H1 (cell line): ENCODE results near the gene HNRNPA3. TPM values are rescaled to one million over a fixed set of nuclear protein-coding genes. Genes with fewer than 3 reads are reported as not detected.

Source experiments
- CTCF ChIA-PET: fragments of 300-600 bp; sonication (Branson Sonifier 250); formaldehyde crosslinking; loops from one replicate; lab custom pipeline; 2021; ENCODE audit not compliant: partially characterized antibody; lab: Charles Lee
- POLR2A ChIA-PET: fragments of 300-600 bp; sonication (Branson Sonifier 250); formaldehyde crosslinking; loops from one replicate; lab custom pipeline; 2021; ENCODE audit warnings: inconsistent platforms; ENCODE audit not compliant: partially characterized antibody; lab: Charles Lee
- DNase-seq, 2 experiments: peaks; one replicate each; pipeline versions ENCODE4 v3.0.0 to v3.0.0-alpha.2; 2010 to 2022; ENCODE audit warnings: low spot score in 2 of 2, low read depth in 1 of 2, mixed read lengths in 1 of 2
- FAIRE-seq: peaks from 2 replicates; lab custom pipeline; 2011; peaks lifted over from hg19 to GRCh38; lab: Jason Lieb, UNC
- H2AFZ ChIP-seq: 2 replicates; pipeline ENCODE4 v1.8.1; 2012; ENCODE audit warnings: low read length, inconsistent platforms
- H2AK5ac ChIP-seq: 2 replicates; pipeline ENCODE4 v1.6.1; 2013; ENCODE audit warnings: low read depth, low read length
- H2BK120ac ChIP-seq: replicated peaks from 2 replicates; pipeline ENCODE3; 2013; ENCODE audit warnings: low read depth, low read length, inconsistent platforms
- H2BK12ac ChIP-seq: 2 replicates; pipeline ENCODE4 v1.6.1; 2013; ENCODE audit warnings: low read depth, low read length
- H2BK15ac ChIP-seq: 2 replicates; pipeline ENCODE4 v1.6.1; 2013; ENCODE audit warnings: low read length
- H2BK20ac ChIP-seq: 2 replicates; pipeline ENCODE4 v1.6.1; 2013; ENCODE audit warnings: low read length
- H2BK5ac ChIP-seq: 2 replicates; pipeline ENCODE4 v1.6.1; 2013; ENCODE audit warnings: low read depth, low read length
- H3K14ac ChIP-seq: 2 replicates; pipeline ENCODE4 v1.6.1; 2013; ENCODE audit warnings: inconsistent platforms; ENCODE audit not compliant: insufficient read length
- H3K18ac ChIP-seq: 2 replicates; pipeline ENCODE4 v1.6.1; 2013; ENCODE audit warnings: low read length; ENCODE audit errors: extremely low read depth
- H3K23ac ChIP-seq: 2 replicates; pipeline ENCODE4 v1.6.1; 2013; ENCODE audit warnings: inconsistent platforms; ENCODE audit not compliant: insufficient read length
- H3K23me2 ChIP-seq: 2 replicates; pipeline ENCODE4 v1.6.1; 2013; ENCODE audit warnings: low read depth, low read length
- H3K27ac ChIP-seq: 2 replicates; pipeline ENCODE4 v1.6.1; 2011; ENCODE audit warnings: low read depth, low read length, inconsistent platforms
- H3K27me3 ChIP-seq, 4 experiments: replicated peaks in 1 of 4; 1 replicate in 1 of 4; 2 replicates in 3 of 4; pipeline versions ENCODE4 v1.6.1 to v1.8.1; 2011 to 2013; ENCODE audit warnings: low read length in 3 of 4, mild to moderate bottlenecking in 3 of 4, inconsistent platforms in 2 of 4, mixed read lengths in 2 of 4, moderate library complexity in 1 of 4; ENCODE audit not compliant: control insufficient read depth in 3 of 4, insufficient read depth in 3 of 4; ENCODE audit errors: extremely low read depth in 1 of 4
- H3K36me3 ChIP-seq, 4 experiments: 2 replicates each; pipeline versions ENCODE4 v1.6.1 to v1.8.1; 2011 to 2013; ENCODE audit warnings: mild to moderate bottlenecking in 4 of 4, low read length in 3 of 4, moderate library complexity in 2 of 4, control low read depth in 1 of 4, inconsistent platforms in 1 of 4; ENCODE audit not compliant: insufficient read depth in 4 of 4, control insufficient read depth in 2 of 4
- H3K4ac ChIP-seq: replicated peaks from 2 replicates; pipeline ENCODE3; 2013; ENCODE audit warnings: low read length, low read depth, mixed read lengths, inconsistent platforms; ENCODE audit not compliant: insufficient read length
- H3K4me1 ChIP-seq, 4 experiments: replicated peaks in 1 of 4; 1 replicate in 1 of 4; 2 replicates in 3 of 4; pipeline versions ENCODE4 v1.6.1 to v1.8.1; 2011 to 2013; ENCODE audit warnings: low read length in 3 of 4, inconsistent platforms in 2 of 4, mixed read lengths in 1 of 4; ENCODE audit not compliant: insufficient read depth in 4 of 4, control insufficient read depth in 3 of 4
- H3K4me2 ChIP-seq, 2 experiments: 2 replicates each; pipeline versions ENCODE4 v1.6.1 to v1.8.1; 2011 to 2013; ENCODE audit warnings: low read depth in 2 of 2, low read length in 2 of 2, control low read depth in 1 of 2, inconsistent platforms in 1 of 2, mild to moderate bottlenecking in 1 of 2; ENCODE audit not compliant: insufficient read depth in 1 of 2
- H3K4me3 ChIP-seq, 4 experiments: fragments of 200-600, 300-600 bp in 1 of 4; sonication (generic), shearing (Covaris generic), sonication (Bioruptor Twin) in 1 of 4; 2 replicates each; pipeline versions ENCODE4 v1.5.1 to v1.8.1; 2011 to 2016; ENCODE audit warnings: low read length in 4 of 4, low read depth in 3 of 4, control low read depth in 2 of 4, inconsistent platforms in 2 of 4, mild to moderate bottlenecking in 2 of 4, mixed read lengths in 1 of 4, moderate library complexity in 1 of 4; ENCODE audit not compliant: insufficient read depth in 2 of 4; ENCODE audit errors: extremely low read depth in 1 of 4
- H3K56ac ChIP-seq: replicated peaks from 2 replicates; pipeline ENCODE3; 2013; ENCODE audit warnings: low read depth, mild to moderate bottlenecking, mixed read lengths, low read length, inconsistent platforms; ENCODE audit not compliant: insufficient read length
- H3K79me1 ChIP-seq: 2 replicates; pipeline ENCODE4 v1.6.1; 2013; ENCODE audit warnings: low read depth, low read length, control low read depth
- H3K79me2 ChIP-seq, 2 experiments: 2 replicates each; pipeline versions ENCODE4 v1.6.1 to v1.8.1; 2012 to 2013; ENCODE audit warnings: low read length in 2 of 2, mild to moderate bottlenecking in 2 of 2, inconsistent platforms in 1 of 2; ENCODE audit not compliant: insufficient read depth in 2 of 2, control insufficient read depth in 1 of 2
- H3K9ac ChIP-seq, 4 experiments: replicated peaks in 1 of 4; 1 replicate in 1 of 4; 2 replicates in 3 of 4; pipeline versions ENCODE4 v1.6.1 to v1.8.1; 2011 to 2013; ENCODE audit warnings: low read depth in 3 of 4, low read length in 3 of 4, control low read depth in 2 of 4, mild to moderate bottlenecking in 2 of 4, moderate library complexity in 2 of 4, inconsistent platforms in 1 of 4; ENCODE audit errors: extremely low read depth in 1 of 4
- H3K9me3 ChIP-seq, 2 experiments: 2 replicates each; pipeline versions ENCODE4 v1.6.1 to v1.8.1; 2012 to 2013; ENCODE audit warnings: mild to moderate bottlenecking in 2 of 2, moderate library complexity in 2 of 2, control low read depth in 1 of 2, inconsistent platforms in 1 of 2, low read depth in 1 of 2, low read length in 1 of 2, mixed read lengths in 1 of 2; ENCODE audit not compliant: insufficient read depth in 2 of 2
- H4K20me1 ChIP-seq, 2 experiments: replicated peaks in 1 of 2; 2 replicates each; pipeline versions ENCODE3 to v1.8.1; 2011 to 2013; ENCODE audit warnings: inconsistent platforms in 2 of 2, low read length in 2 of 2, mild to moderate bottlenecking in 1 of 2; ENCODE audit not compliant: insufficient read depth in 2 of 2, control insufficient read depth in 1 of 2
- H4K5ac ChIP-seq: 2 replicates; pipeline ENCODE4 v1.6.1; 2013; ENCODE audit warnings: low read length, low read depth, mixed read lengths, inconsistent platforms; ENCODE audit not compliant: insufficient read length
- H4K8ac ChIP-seq: 2 replicates; pipeline ENCODE4 v1.8.0; 2013; ENCODE audit warnings: mild to moderate bottlenecking, moderate library complexity, low read length, inconsistent platforms; ENCODE audit not compliant: insufficient read depth; ENCODE audit errors: extremely low read depth
- H4K91ac ChIP-seq: replicated peaks from 2 replicates; pipeline ENCODE3; 2013; ENCODE audit warnings: low read length, mixed read lengths, inconsistent platforms; ENCODE audit not compliant: insufficient read length
- POLR2A ChIP-seq, 2 experiments: IDR thresholded peaks; 1 replicate in 1 of 2; 2 replicates in 1 of 2; pipeline ENCODE4 v1.6.1; 2011; ENCODE audit warnings: low read depth in 2 of 2, low read length in 2 of 2, mild to moderate bottlenecking in 2 of 2; ENCODE audit errors: control extremely low read depth in 1 of 2
- RAD21 ChIP-seq, 2 experiments: IDR thresholded peaks in 1 of 2; conservative IDR thresholded peaks in 1 of 2; 2 replicates each; pipeline ENCODE4 v1.6.1; 2011; ENCODE audit warnings: low read depth in 2 of 2, low read length in 2 of 2, improper control_type of control experiment in 1 of 2, inconsistent platforms in 1 of 2, mild to moderate bottlenecking in 1 of 2, moderate library complexity in 1 of 2
- TBP ChIP-seq: IDR thresholded peaks from 2 replicates; pipeline ENCODE4 v1.6.1; 2011; ENCODE audit warnings: low read depth, low read length, improper control_type of control experiment
- WGBS, 2 experiments: shearing (Covaris generic) in 1 of 2; methylation state at CpG; one replicate each; pipeline versions ENCODE4 v1.1.6 to v1.1.7; 2013 to 2015; ENCODE audit warnings: low lambda C conversion rate in 2 of 2, mixed read lengths in 2 of 2, inconsistent platforms in 1 of 2, low coverage in 1 of 2, missing lambda C conversion rate in 1 of 2; ENCODE audit not compliant: insufficient replicate concordance in 2 of 2, insufficient coverage in 1 of 2, insufficient read length in 1 of 2; ENCODE audit errors: extremely low coverage in 1 of 2, missing lambda C conversion rate in 1 of 2; 5-methylcytosine and 5-hydroxymethylcytosine counted together
- polyA plus RNA-seq, 7 experiments: library from polyadenylated mRNA; depleted of rRNA in 3 of 7; stranded (reverse) in 5 of 7; unstranded in 2 of 7; fragments of >200 nt in 5 of 7; fragments of 200-250 nt in 2 of 7; gene quantifications; 1 replicate in 5 of 7; 2 replicates in 1 of 7; 4 replicates in 1 of 7; pipeline versions ENCODE4 v1.2.1 to v1.2.3, GENCODE V29; 2011 to 2013; ENCODE audit warnings: missing spikeins in 2 of 7, mixed read lengths in 2 of 7
- total RNA-seq: library from RNA; stranded (reverse); fragmentation: NEBNext Ultra II Directional; extraction: Animal tissue kit (Norgen Biotek cat#: 25700); gene quantifications from 2 replicates; pipeline ENCODE4 v1.2.1, GENCODE V29; 2021

Gene HNRNPA3
- total and polyA plus RNA-seq, 2 of the 8 experiments (the other 6 are each of a cell fraction or from before 2014, with no cell fraction given), result 66.1 to 408 TPM

DNA sequence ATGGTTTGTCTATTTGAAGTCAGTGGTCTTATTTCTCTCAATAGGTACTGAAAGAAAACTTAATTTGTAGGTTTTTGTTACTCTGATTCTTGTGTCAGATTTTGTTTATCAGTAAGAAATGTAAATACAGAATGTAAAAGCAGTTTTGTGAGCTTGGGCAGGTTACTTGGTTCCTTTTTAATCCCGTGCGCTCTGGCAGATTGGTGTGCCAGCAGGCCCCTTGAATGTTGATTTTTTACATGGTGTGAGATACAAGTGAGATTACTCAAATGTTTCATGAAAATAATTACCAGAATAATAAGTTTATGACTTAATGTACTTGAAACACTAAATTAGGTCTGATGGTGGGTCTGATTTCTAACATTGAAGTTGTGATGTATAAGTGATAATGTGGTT lies 13.4 kb downstream of the HNRNPA3 start:
- Histone ChIP-seq H3K23me2 (no peaks in the 10 kb centered on the region), H2BK12ac (no peak overlapping the region), H3K14ac (no peak overlapping the region), H3K4me3 (no peak overlapping the region), H2BK5ac (no peak overlapping the region), H4K20me1 (peaks cover 0 to 4% of the 10 kb centered on the region in 2 experiments), H3K9me3 (no peaks in the 10 kb centered on the region), H3K56ac (no peak overlapping the region), H3K36me3 (peaks cover 0 to 26% (median 20%) of the 10 kb centered on the region in 4 experiments; a peak in 7 of 8 replicates), H4K5ac (no peak overlapping the region), H2BK20ac (no peak overlapping the region), H3K4ac (no peak overlapping the region), H3K79me2 (no peaks in the 10 kb centered on the region), H2AFZ (no peak overlapping the region), H2AK5ac (no peak overlapping the region), H3K4me1 (no peaks in the 10 kb centered on the region), H4K91ac (no peak overlapping the region), H3K23ac (no peak overlapping the region), H3K27me3 (no peaks in the 10 kb centered on the region), H2BK15ac (no peak overlapping the region), H3K79me1 (no peaks in the 10 kb centered on the region), H3K27ac (no peak overlapping the region), H3K9ac (no peak overlapping the region), H3K18ac (no peak overlapping the region), H3K4me2 (no peak overlapping the region), H4K8ac (no peak overlapping the region), H2BK120ac (no peak overlapping the region)
- FAIRE-seq (no peak), DNase-seq (no peak)
- POLR2A ChIA-PET, result interaction anchor here (0.6 to 9.4 kb wide), 22 partner anchors 6 to 691 kb away, joined by 3 to 128 read pairs (median 7); partner anchors contain the start of genes HNRNPA3 and NFE2L2
- 95% methylated on average over 2 of the region's 2 CpGs; no CpG with 5 or more reads in 1 of the 2 experiments for WGBS, 2 experiments
- CTCF ChIA-PET, result interaction anchor here (1.0 to 5.9 kb wide), 7 partner anchors 12 to 65 kb away, joined by 3 to 33 read pairs (median 9); no protein-coding TSS in a partner anchor
- TF ChIP-seq TBP (no peak), POLR2A (IDR thresholded peaks at IDR 0.05; ENCODE audit: control extremely low read depth in 1 of 2, low read depth in 2 of 2, low read length in 2 of 2) (0 out of 3 replicates have a peak, but pooled peaks of 1 of the 2 experiments have one; percentile 11), RAD21 (IDR thresholded peaks at IDR 0.05 in 1 of 2, conservative IDR thresholded peaks at IDR 0.05 in 1 of 2; ENCODE audit: low read depth in 2 of 2, low read length in 2 of 2) (no peak)
